HG03139 (cell line): ENCODE results near the gene RELB.

Experiments used
- ATAC-seq: cut with Tn5 transposase; IDR thresholded peaks from one replicate; pipeline ENCODE4 v1.9.1; 2021; ENCODE audit not compliant: unreplicated experiment

The RELB gene

GRCh38 chr19:45078390-45079062, 77.3 kb downstream of the RELB start:
- ATAC-seq = no peak

DNA sequence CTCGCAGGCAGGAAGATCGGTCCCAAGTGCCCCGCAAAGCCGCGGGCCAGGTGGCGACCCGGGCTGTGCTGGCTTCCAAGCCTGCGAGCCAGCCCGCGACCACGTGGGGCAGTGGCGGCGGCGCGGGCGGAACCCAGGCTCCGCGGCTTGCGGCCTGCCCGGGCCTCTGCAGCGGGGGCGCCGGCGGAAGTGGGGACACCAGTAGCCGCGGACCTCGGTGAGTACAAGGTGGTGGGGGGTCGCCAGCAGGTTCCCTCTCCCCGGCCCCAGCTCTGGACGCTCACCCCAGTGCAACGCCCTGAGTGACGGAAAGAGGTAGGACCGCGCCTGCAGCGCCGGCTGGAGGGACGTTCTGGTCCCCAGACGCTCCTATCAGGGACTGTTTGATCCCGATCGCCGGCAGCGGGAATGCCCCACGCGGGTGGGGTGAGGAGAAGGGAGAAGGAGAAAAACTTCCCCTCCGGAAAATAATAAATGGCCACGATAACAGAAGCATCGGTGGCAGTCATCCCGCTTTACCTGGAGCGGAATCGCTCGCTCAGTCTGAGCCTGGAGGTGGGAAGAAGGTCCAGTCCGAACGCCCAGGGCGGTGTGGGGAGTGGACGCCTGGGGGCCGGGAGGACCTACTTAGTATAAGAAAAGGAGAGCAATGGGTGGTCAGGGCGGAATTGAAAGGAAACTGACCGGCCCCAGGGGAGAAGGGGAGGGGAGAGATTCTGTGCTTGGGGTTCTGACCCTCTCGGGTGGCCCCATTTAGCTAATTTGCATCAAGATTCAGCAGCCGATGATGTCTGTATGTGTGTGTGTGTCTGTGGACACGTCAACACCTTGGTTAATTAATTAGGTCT, 78.0 kb downstream of the RELB start, which contains the start of gene GEMIN7:
TSS of gene GEMIN7 (plus strand) at position 198 of the 848 bp plus-strand sequence. CDS start 10,855 bp downstream, outside the sequence.
- ATAC-seq = no peak

GRCh38 chr19:45079911-45080370, 78.7 kb downstream of the RELB start:
- ATAC-seq = no peak

GRCh38 chr19:45082170-45082569, 80.9 kb downstream of the RELB start:
- ATAC-seq = no peak

DNA sequence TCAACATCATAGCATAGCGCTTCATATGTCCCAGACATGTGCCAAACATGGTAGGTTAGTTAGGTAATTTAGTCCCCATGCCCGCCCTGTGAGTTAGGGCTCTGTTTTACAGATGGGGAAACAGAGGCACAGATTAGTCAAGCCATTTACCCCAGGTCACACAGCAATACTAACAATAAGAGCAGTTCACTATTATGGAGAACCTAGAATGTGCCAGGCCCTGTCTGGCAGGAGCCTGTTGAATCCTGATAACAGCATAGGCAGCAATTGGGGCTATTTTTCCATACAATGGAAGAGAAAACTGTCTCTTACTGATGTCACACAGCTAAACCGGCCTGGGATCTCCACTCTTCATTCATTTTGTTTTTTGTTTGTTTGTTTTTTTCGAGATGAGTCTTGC, 85.2 kb downstream of the RELB start:
- ATAC-seq = no peak

DNA sequence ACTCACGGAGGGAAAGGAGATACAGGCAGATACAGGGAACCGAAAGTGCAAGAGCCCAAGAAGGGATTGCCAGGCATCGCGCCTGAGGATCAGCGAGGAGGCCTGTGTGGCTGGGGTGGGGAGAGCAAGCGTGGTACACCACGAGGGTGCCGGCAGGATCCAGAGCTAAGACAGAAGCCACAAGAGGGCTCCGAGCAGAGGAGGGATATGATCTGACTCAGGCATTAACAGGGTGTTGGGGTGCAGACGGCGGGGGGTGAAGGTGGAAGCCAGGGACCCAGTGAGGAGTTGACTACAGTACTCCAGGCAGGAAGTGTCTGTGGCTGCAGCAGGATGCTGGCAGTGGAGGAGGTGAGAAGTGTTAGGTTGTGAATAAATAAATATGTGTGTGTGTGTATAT, 86.3 kb downstream of the RELB start:
- ATAC-seq = no peak
